ENCODE data around the gene ACSL1.

The ACSL1 gene

DNA sequence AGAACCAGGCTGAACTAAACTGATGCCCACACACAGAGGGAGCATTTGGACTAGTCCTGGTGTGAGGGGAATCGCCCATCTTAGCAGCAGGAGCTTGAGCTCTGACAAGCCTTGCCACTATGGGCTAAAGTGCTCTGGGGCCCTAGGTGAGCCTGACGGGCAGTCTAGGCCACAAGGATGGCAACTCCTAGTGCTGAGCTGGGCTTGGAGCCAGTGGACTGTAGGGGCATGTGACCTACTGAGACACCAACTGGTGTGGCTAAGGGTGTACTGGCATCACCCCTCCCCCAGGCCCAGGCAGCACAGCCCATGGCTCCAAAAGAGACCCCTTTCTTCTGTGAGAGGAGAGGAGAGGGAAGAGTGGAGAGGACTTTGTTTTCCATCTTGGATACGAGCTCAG, 106.4 kb downstream of the ACSL1 start:
- TF ChIP-seq SIN3A (IDR thresholded peaks at IDR 0.05; ENCODE audit: borderline replicate concordance, insufficient read depth, low read length) (no peak), POLR2AphosphoS5 (IDR thresholded peaks at IDR 0.05; ENCODE audit: low read depth, low read length) (no peak), TAF1 (IDR thresholded peaks at IDR 0.05; ENCODE audit: borderline replicate concordance, insufficient read depth, low read length) (no peak), FOXP2 (optimal IDR thresholded peaks at IDR 0.05; ENCODE audit: borderline replicate concordance, extremely low read depth, extremely low read length, insufficient read depth) (no peak)
- TF ChIP-seq, protein P1, sequence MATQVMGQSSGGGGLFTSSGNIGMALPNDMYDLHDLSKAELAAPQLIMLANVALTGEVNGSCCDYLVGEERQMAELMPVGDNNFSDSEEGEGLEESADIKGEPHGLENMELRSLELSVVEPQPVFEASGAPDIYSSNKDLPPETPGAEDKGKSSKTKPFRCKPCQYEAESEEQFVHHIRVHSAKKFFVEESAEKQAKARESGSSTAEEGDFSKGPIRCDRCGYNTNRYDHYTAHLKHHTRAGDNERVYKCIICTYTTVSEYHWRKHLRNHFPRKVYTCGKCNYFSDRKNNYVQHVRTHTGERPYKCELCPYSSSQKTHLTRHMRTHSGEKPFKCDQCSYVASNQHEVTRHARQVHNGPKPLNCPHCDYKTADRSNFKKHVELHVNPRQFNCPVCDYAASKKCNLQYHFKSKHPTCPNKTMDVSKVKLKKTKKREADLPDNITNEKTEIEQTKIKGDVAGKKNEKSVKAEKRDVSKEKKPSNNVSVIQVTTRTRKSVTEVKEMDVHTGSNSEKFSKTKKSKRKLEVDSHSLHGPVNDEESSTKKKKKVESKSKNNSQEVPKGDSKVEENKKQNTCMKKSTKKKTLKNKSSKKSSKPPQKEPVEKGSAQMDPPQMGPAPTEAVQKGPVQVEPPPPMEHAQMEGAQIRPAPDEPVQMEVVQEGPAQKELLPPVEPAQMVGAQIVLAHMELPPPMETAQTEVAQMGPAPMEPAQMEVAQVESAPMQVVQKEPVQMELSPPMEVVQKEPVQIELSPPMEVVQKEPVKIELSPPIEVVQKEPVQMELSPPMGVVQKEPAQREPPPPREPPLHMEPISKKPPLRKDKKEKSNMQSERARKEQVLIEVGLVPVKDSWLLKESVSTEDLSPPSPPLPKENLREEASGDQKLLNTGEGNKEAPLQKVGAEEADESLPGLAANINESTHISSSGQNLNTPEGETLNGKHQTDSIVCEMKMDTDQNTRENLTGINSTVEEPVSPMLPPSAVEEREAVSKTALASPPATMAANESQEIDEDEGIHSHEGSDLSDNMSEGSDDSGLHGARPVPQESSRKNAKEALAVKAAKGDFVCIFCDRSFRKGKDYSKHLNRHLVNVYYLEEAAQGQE (IDR thresholded peaks at IDR 0.05; ENCODE audit: insufficient read depth in 1 of 2, low read depth in 2 of 2, low read length in 2 of 2) = no peak

DNA sequence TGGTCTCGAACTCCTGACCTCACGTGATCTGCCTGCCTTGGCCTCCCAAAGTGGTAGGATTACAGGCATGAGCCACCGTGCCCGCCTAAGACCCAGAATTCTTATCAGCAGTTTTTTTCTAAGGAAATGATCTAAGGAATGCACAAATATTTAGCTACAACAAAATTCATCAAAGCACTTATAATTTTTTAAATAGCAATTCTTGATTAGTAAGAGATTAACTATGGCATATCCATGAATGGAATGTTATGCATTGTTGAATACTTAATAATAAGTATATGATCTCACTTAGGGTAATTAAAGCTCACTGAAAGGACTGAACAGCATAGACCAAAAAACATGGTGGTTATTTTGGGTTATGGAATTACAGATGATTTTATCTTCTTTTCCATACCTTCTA, 110.2 kb downstream of the ACSL1 start:
- no peak for TF ChIP-seq TAF1 (IDR thresholded peaks at IDR 0.05; ENCODE audit: borderline replicate concordance, insufficient read depth, low read length)
- TF ChIP-seq, protein P1 (IDR thresholded peaks at IDR 0.05; ENCODE audit: insufficient read depth in 1 of 2, low read depth in 2 of 2, low read length in 2 of 2) = no peak
- TF ChIP-seq SIN3A (IDR thresholded peaks at IDR 0.05; ENCODE audit: borderline replicate concordance, insufficient read depth, low read length) = no peak
- TF ChIP-seq POLR2AphosphoS5 (IDR thresholded peaks at IDR 0.05; ENCODE audit: low read depth, low read length) = no peak
- no peak for TF ChIP-seq FOXP2 (optimal IDR thresholded peaks at IDR 0.05; ENCODE audit: borderline replicate concordance, extremely low read depth, extremely low read length, insufficient read depth)

DNA sequence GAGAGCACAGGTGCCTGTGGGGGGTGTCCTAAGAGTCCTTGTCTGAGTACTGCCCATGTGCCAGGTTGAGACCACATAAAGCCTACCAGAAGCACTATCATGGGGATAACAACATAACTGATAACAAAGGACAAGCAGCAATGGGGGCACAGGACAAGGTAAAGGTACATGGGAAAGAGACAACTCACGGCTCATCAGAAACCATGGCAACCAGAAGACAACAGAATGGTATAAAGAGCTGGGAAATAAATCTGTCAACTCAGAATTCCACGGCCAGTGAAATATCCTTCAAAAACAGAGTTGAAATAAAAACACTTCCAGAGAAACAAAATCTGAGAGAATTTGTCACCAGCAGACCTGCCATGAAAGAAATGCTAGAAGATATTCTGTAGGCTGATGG, 111.9 kb downstream of the ACSL1 start:
- TF ChIP-seq, protein P1 (IDR thresholded peaks at IDR 0.05; ENCODE audit: insufficient read depth in 1 of 2, low read depth in 2 of 2, low read length in 2 of 2) = no peak
- TF ChIP-seq POLR2AphosphoS5 (IDR thresholded peaks at IDR 0.05; ENCODE audit: low read depth, low read length) = no peak
- no peak for TF ChIP-seq TAF1 (IDR thresholded peaks at IDR 0.05; ENCODE audit: borderline replicate concordance, insufficient read depth, low read length)
- TF ChIP-seq SIN3A (IDR thresholded peaks at IDR 0.05; ENCODE audit: borderline replicate concordance, insufficient read depth, low read length) = no peak
- TF ChIP-seq FOXP2 (optimal IDR thresholded peaks at IDR 0.05; ENCODE audit: borderline replicate concordance, extremely low read depth, extremely low read length, insufficient read depth) = no peak

DNA sequence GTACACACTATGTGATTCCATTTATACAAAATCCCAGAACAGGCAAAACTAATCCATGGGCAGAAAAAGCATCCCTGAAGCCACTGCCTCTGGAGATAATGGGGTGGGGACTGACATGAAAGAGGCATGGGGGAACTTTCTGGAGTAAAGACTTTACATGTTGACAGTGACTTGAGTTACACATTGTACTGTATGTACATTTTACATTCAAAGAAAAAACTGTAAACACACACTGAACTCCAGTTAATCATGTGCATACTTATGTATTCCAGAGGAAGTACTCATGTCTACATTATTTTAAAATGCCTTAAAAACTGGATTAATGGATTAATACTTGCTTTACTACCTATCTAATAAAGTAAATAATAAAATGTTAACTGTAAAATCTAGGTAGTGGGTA, 113.4 kb downstream of the ACSL1 start:
- TF ChIP-seq FOXP2 (optimal IDR thresholded peaks at IDR 0.05; ENCODE audit: borderline replicate concordance, extremely low read depth, extremely low read length, insufficient read depth) = no peak
- TF ChIP-seq, protein P1 (IDR thresholded peaks at IDR 0.05; ENCODE audit: insufficient read depth in 1 of 2, low read depth in 2 of 2, low read length in 2 of 2) = no peak
- TF ChIP-seq TAF1 (IDR thresholded peaks at IDR 0.05; ENCODE audit: borderline replicate concordance, insufficient read depth, low read length) = no peak
- no peak for TF ChIP-seq POLR2AphosphoS5 (IDR thresholded peaks at IDR 0.05; ENCODE audit: low read depth, low read length)
- no peak for TF ChIP-seq SIN3A (IDR thresholded peaks at IDR 0.05; ENCODE audit: borderline replicate concordance, insufficient read depth, low read length)

DNA sequence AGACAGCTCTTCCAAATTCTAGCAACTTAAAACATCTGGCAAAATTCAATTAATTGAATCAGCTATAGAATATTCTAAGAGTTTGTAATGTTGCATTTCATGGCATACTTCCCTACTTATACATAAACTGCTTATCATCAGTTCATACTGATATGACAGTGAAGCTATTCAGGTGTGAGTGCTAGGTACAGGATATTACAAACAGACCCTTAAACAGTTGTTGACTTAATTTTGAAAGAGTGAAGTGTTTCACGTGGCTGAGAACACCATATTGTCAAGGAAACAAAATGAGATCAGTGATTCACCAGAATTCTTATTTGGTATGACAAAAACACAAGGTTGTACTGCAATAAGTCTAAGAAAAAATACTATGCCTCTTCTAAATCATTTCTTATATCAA, 119.3 kb downstream of the ACSL1 start:
- TF ChIP-seq, protein P1 (IDR thresholded peaks at IDR 0.05; ENCODE audit: insufficient read depth in 1 of 2, low read depth in 2 of 2, low read length in 2 of 2) = no peak
- TF ChIP-seq TAF1 (IDR thresholded peaks at IDR 0.05; ENCODE audit: borderline replicate concordance, insufficient read depth, low read length) = no peak
- no peak for TF ChIP-seq FOXP2 (optimal IDR thresholded peaks at IDR 0.05; ENCODE audit: borderline replicate concordance, extremely low read depth, extremely low read length, insufficient read depth)
- TF ChIP-seq POLR2AphosphoS5 (IDR thresholded peaks at IDR 0.05; ENCODE audit: low read depth, low read length) = no peak
- TF ChIP-seq SIN3A (IDR thresholded peaks at IDR 0.05; ENCODE audit: borderline replicate concordance, insufficient read depth, low read length) = no peak
